K562 (cell line): Measurements from ENCODE around the gene LIX1. TPM values are rescaled to one million over a fixed set of nuclear protein-coding genes. Genes with fewer than 3 reads are reported as not detected.

Experiments
- ATAC-seq: fragments of 200-7000 bp; cut with Tn5 transposase; 3 replicates; pipeline ENCODE4 v1.9.1; 2020; ENCODE audit warnings: moderate library complexity
- BruUV-seq: library from RNA; stranded (reverse); fragments of 400-500 nt; replicated peaks from 2 replicates; lab custom pipeline; 2021; lab: Mats Ljungman, UMichigan
- CTCF ChIA-PET: fragments of 300-600 bp; formaldehyde crosslinking; extraction: SDS; loops from one replicate; lab custom pipeline; 2021; ENCODE audit warnings: low intra/inter-chr PET ratio; lab: Yijun Ruan, JAX
- POLR2A ChIA-PET: fragments of 300-600, 350-650 bp; sonication (Branson Sonifier 250); formaldehyde crosslinking; extraction: SDS; loops from one replicate; lab custom pipeline; 2021; ENCODE audit warnings: antibody characterized with exemption, inconsistent platforms; lab: Yijun Ruan, JAX
- DNase-seq, 4 experiments: peaks; one replicate each; pipeline versions ENCODE4 v3.0.0 to v3.0.0-alpha.2; 2011 to 2018; ENCODE audit warnings: low spot score in 3 of 4, mixed read lengths in 3 of 4; ENCODE audit errors: extremely low read depth in 1 of 4
- FAIRE-seq: peaks from 2 replicates; lab custom pipeline; 2011; peaks lifted over from hg19 to GRCh38; lab: Jason Lieb, UNC
- H2AFZ ChIP-seq: 2 replicates; pipeline ENCODE4 v1.6.0; 2011; ENCODE audit warnings: low read depth, low read length, control low read depth, inconsistent platforms
- H3K27ac ChIP-seq: fragments of 200-600 bp; 3 replicates; pipeline ENCODE4 v1.8.0; 2011; ENCODE audit warnings: low read depth, mild to moderate bottlenecking, control low read depth, inconsistent platforms, low read length, moderate library complexity, mixed read lengths; ENCODE audit errors: extremely low read depth
- H3K27me3 ChIP-seq, 2 experiments: fragments of 300-600 bp in 1 of 2; 2 replicates in 1 of 2; 3 replicates in 1 of 2; pipeline versions ENCODE4 v1.6.0 to v1.8.0; 2011; ENCODE audit warnings: inconsistent platforms in 2 of 2, low read length in 2 of 2, mild to moderate bottlenecking in 1 of 2, mixed read lengths in 1 of 2, moderate library complexity in 1 of 2; ENCODE audit not compliant: control insufficient read depth in 2 of 2, insufficient read depth in 2 of 2
- H3K36me3 ChIP-seq: fragments of 300-600 bp; 3 replicates; pipeline ENCODE4 v1.8.0; 2011; ENCODE audit warnings: mild to moderate bottlenecking, low read length, inconsistent platforms; ENCODE audit not compliant: control insufficient read depth, insufficient read depth
- H3K4me1 ChIP-seq, 2 experiments: fragments of 200-600 bp in 1 of 2; replicated peaks in 1 of 2; 2 replicates in 1 of 2; 3 replicates in 1 of 2; pipeline versions ENCODE4 v1.5.1 to v1.8.0; 2011; ENCODE audit warnings: inconsistent platforms in 2 of 2, low read length in 2 of 2, mild to moderate bottlenecking in 1 of 2, mixed read lengths in 1 of 2, moderate library complexity in 1 of 2; ENCODE audit not compliant: control insufficient read depth in 2 of 2, insufficient read depth in 2 of 2
- H3K4me2 ChIP-seq: 2 replicates; pipeline ENCODE4 v1.6.1; 2011; ENCODE audit warnings: low read length, control low read depth, inconsistent platforms, mixed read lengths; ENCODE audit not compliant: insufficient read depth
- H3K4me3 ChIP-seq: fragments of 200-600 bp; sonication (generic), shearing (Covaris generic); 2 replicates; pipeline ENCODE4 v1.5.1; 2016; ENCODE audit warnings: control low read depth, inconsistent platforms
- H3K79me2 ChIP-seq: fragments of 200-600 bp; 3 replicates; pipeline ENCODE4 v1.8.0; 2011; ENCODE audit warnings: low read length, inconsistent platforms; ENCODE audit not compliant: control insufficient read depth, insufficient read depth
- H3K9ac ChIP-seq, 2 experiments: 2 replicates each; pipeline versions ENCODE4 v1.6.0 to v1.6.1; 2011; ENCODE audit warnings: low read depth in 2 of 2, low read length in 2 of 2, control low read depth in 1 of 2, inconsistent platforms in 1 of 2, mild to moderate bottlenecking in 1 of 2, mixed read lengths in 1 of 2; ENCODE audit not compliant: insufficient read depth in 1 of 2
- H3K9me1 ChIP-seq: one replicate; pipeline ENCODE4 v1.6.0; 2011; ENCODE audit warnings: inconsistent platforms, mild to moderate bottlenecking, low read length, moderate library complexity; ENCODE audit not compliant: control insufficient read depth, insufficient read depth
- H3K9me3 ChIP-seq: replicated peaks from 2 replicates; pipeline ENCODE4 v1.5.1; 2011; ENCODE audit warnings: low read depth, low read length, inconsistent platforms; ENCODE audit not compliant: control insufficient read depth, insufficient read depth
- H4K20me1 ChIP-seq: replicated peaks from 2 replicates; pipeline ENCODE4 v1.6.1; 2011; ENCODE audit warnings: low read length, inconsistent platforms, mixed read lengths; ENCODE audit not compliant: control insufficient read depth, insufficient read depth
- KAT8 ChIP-seq: fragments of 450-650 bp; IDR thresholded peaks from 2 replicates; pipeline ENCODE4 v1.6.1; 2016; ENCODE audit warnings: low read depth, mild to moderate bottlenecking
- MAFF ChIP-seq: IDR thresholded peaks from 2 replicates; pipeline ENCODE4 v1.6.1; 2012; ENCODE audit warnings: low read length, improper control_type of control experiment
- NFIX ChIP-seq: fragments of 250-450 bp; sonication (Bioruptor Pico); IDR thresholded peaks from 2 replicates; pipeline ENCODE4 v1.4.0; 2020; ENCODE audit warnings: low read depth, mild to moderate bottlenecking, moderate library complexity
- PRMT5 ChIP-seq: sonication (generic); formaldehyde crosslinking; IDR thresholded peaks from 2 replicates; pipeline ENCODE4 v1.5.0; 2020; ENCODE audit warnings: missing genetic modification reagents
- SETDB1 ChIP-seq: IDR thresholded peaks from one replicate; pipeline ENCODE4 v1.6.1; 2012; ENCODE audit warnings: low read length, control low read depth, inconsistent platforms
- SMARCA5 ChIP-seq: fragments of 450-650 bp; IDR thresholded peaks from 2 replicates; pipeline ENCODE4 v1.6.1; 2016
- ZNF507 ChIP-seq: conservative IDR thresholded peaks from 2 replicates; pipeline ENCODE4 v1.6.1; 2017; ENCODE audit warnings: missing genetic modification characterization, missing compliant biosample characterization
- WGBS: fragments of 100-300 bp; shearing (Covaris generic); methylation state at CpG from one replicate; pipeline ENCODE4 v1.1.6; 2016; ENCODE audit warnings: low coverage, mixed read lengths; ENCODE audit not compliant: insufficient coverage; ENCODE audit errors: missing lambda C conversion rate; 5-methylcytosine and 5-hydroxymethylcytosine counted together
- in situ Hi-C: fragments of 300-500 bp; cut with MboI; formaldehyde crosslinking; loops from 4 replicates; pipeline ENCODE4 v1.15.0; 2018; ENCODE audit warnings: inconsistent platforms, mixed read lengths
- intact Hi-C: fragments of 100-400 bp; cut with micrococcal nuclease; formaldehyde crosslinking; loops from 2 replicates; pipeline ENCODE4 v1.14.2; 2022
- polyA plus RNA-seq, 8 experiments: library from polyadenylated mRNA; depleted of rRNA in 4 of 8; stranded (reverse) in 5 of 8; unstranded in 3 of 8; fragments of >200 nt; fragmentation: Nextera tagmentation in 2 of 8; fragmentation: Illumina TruSeq in 1 of 8; extraction: Ambion mirVana in 2 of 8; extraction: Trizol in 1 of 8; gene quantifications; 2 replicates each; pipeline versions ENCODE4 v1.2.1 to v1.2.3, GENCODE V29; 2011 to 2014; ENCODE audit warnings: inconsistent platforms in 1 of 8, missing spikeins in 1 of 8
- total RNA-seq, 7 experiments: library from RNA; depleted of rRNA in 6 of 7; stranded (reverse); fragments of >200 nt in 6 of 7; fragmentation: Illumina TruSeq in 2 of 7; extraction: Trizol in 2 of 7; gene quantifications; 2 replicates each; pipeline versions ENCODE4 v1.2.1 to v1.2.3, GENCODE V29; 2011 to 2021; ENCODE audit warnings: low replicate concordance in 1 of 7
- TF ChIP-seq, protein P1 (sequence below): conservative IDR thresholded peaks from 2 replicates; pipeline ENCODE4 v1.6.1; 2011; ENCODE audit warnings: low read depth, mild to moderate bottlenecking, low read length; ENCODE audit not compliant: control insufficient read depth
- TF ChIP-seq, protein P2 (sequence below): fragments of 450-650 bp; IDR thresholded peaks from 2 replicates; pipeline ENCODE4 v1.6.1; 2017; ENCODE audit warnings: antibody characterized with exemption
- TF ChIP-seq, protein P3 (sequence below), 3 experiments: fragments of 200-800 bp in 1 of 3; fragments of 250-450 bp in 1 of 3; fragments of 450-650 bp in 1 of 3; sonication (Bioruptor Pico) in 1 of 3; sonication (Bioruptor generic) in 1 of 3; formaldehyde crosslinking in 1 of 3; IDR thresholded peaks; 2 replicates each; pipeline versions ENCODE4 v1.6.1 to v1.8.0; 2016 to 2022; ENCODE audit warnings: mild to moderate bottlenecking in 2 of 3, missing genetic modification characterization in 2 of 3, missing compliant biosample characterization in 1 of 3, moderate library complexity in 1 of 3
- TF ChIP-seq, protein P4 (sequence below): fragments of 450-650 bp; formaldehyde crosslinking; IDR thresholded peaks from 2 replicates; pipeline ENCODE4 v1.4.0; 2020; ENCODE audit warnings: mild to moderate bottlenecking, moderate library complexity
- TF ChIP-seq, protein P5 (sequence below): sonication (generic); formaldehyde crosslinking; IDR thresholded peaks from 2 replicates; pipeline ENCODE4 v1.8.0; 2023; ENCODE audit warnings: mild to moderate bottlenecking, missing genetic modification reagents

Gene LIX1
- total and polyA plus RNA-seq, 9 of the 15 experiments (the other 6 are each of a cell fraction or from before 2014, with no cell fraction given): 0.01 to 0.18 TPM; not detected in 7

DNA sequence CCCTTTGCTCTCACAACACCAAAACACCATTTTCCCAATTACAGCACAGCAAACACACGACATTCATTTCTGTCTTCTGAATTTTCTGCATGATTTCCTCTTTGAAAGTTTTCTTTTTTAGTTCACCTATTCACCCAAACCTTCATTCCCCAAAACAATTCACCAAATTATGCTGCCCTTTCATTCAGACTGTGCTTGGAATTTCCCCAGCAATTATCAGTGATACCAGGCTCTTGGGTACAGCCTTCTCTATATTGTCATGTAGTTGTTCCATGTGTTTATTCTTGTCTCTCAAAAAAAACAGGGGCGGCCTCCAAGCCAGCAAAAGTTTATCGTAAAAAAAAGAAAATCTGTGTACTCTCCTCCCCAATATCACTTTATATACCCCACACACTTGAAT lies 9.0 kb upstream of the LIX1 start:
- H3K9me1 ChIP-seq: no peaks in the 10 kb centered on the region
- H3K4me2 ChIP-seq: no peak overlapping the region
- intact Hi-C loops: no loop called here
- H3K36me3 ChIP-seq: no peaks in the 10 kb centered on the region
- H3K4me1 ChIP-seq: no peaks in the 10 kb centered on the region; a peak in 1 of 5 replicates
- DNase-seq: no peak
- FAIRE-seq: no peak
- no peaks in the 10 kb centered on the region for H3K27me3 ChIP-seq
- H3K79me2 ChIP-seq: no peaks in the 10 kb centered on the region
- no peaks in the 10 kb centered on the region for H3K9me3 ChIP-seq
- POLR2A ChIA-PET: interaction anchor here (0.9 kb wide), 1 partner anchor 17 kb away, joined by 3 read pairs; no protein-coding TSS in a partner anchor
- in situ Hi-C loops: loop anchor here (5.0 kb wide), 1 partner anchor 139 kb away; no protein-coding TSS in a partner anchor
- no TSS peak for BruUV-seq
- no peak overlapping the region for H2AFZ ChIP-seq
- H3K9ac ChIP-seq: no peak overlapping the region
- no peak overlapping the region for H3K4me3 ChIP-seq
- ATAC-seq: no peak
- H3K27ac ChIP-seq: no peak overlapping the region
- 53% methylated on average over 3 of the region's 3 CpGs for WGBS
- CTCF ChIA-PET: no interaction called here
- H4K20me1 ChIP-seq: no peaks in the 10 kb centered on the region
- TF ChIP-seq SETDB1 (no peak), ZNF507 (tag) (no peak), MAFF (no peak), SMARCA5 (no peak), NFIX (CRISPR knock-in tag) (no peak), PRMT5 (CRISPR knock-in tag) (no peak), KAT8 (no peak)
- TF ChIP-seq, protein P1, sequence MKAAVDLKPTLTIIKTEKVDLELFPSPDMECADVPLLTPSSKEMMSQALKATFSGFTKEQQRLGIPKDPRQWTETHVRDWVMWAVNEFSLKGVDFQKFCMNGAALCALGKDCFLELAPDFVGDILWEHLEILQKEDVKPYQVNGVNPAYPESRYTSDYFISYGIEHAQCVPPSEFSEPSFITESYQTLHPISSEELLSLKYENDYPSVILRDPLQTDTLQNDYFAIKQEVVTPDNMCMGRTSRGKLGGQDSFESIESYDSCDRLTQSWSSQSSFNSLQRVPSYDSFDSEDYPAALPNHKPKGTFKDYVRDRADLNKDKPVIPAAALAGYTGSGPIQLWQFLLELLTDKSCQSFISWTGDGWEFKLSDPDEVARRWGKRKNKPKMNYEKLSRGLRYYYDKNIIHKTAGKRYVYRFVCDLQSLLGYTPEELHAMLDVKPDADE: no peak
- TF ChIP-seq, protein P2, sequence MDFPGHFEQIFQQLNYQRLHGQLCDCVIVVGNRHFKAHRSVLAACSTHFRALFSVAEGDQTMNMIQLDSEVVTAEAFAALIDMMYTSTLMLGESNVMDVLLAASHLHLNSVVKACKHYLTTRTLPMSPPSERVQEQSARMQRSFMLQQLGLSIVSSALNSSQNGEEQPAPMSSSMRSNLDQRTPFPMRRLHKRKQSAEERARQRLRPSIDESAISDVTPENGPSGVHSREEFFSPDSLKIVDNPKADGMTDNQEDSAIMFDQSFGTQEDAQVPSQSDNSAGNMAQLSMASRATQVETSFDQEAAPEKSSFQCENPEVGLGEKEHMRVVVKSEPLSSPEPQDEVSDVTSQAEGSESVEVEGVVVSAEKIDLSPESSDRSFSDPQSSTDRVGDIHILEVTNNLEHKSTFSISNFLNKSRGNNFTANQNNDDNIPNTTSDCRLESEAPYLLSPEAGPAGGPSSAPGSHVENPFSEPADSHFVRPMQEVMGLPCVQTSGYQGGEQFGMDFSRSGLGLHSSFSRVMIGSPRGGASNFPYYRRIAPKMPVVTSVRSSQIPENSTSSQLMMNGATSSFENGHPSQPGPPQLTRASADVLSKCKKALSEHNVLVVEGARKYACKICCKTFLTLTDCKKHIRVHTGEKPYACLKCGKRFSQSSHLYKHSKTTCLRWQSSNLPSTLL: no peak
- TF ChIP-seq, protein P3, sequence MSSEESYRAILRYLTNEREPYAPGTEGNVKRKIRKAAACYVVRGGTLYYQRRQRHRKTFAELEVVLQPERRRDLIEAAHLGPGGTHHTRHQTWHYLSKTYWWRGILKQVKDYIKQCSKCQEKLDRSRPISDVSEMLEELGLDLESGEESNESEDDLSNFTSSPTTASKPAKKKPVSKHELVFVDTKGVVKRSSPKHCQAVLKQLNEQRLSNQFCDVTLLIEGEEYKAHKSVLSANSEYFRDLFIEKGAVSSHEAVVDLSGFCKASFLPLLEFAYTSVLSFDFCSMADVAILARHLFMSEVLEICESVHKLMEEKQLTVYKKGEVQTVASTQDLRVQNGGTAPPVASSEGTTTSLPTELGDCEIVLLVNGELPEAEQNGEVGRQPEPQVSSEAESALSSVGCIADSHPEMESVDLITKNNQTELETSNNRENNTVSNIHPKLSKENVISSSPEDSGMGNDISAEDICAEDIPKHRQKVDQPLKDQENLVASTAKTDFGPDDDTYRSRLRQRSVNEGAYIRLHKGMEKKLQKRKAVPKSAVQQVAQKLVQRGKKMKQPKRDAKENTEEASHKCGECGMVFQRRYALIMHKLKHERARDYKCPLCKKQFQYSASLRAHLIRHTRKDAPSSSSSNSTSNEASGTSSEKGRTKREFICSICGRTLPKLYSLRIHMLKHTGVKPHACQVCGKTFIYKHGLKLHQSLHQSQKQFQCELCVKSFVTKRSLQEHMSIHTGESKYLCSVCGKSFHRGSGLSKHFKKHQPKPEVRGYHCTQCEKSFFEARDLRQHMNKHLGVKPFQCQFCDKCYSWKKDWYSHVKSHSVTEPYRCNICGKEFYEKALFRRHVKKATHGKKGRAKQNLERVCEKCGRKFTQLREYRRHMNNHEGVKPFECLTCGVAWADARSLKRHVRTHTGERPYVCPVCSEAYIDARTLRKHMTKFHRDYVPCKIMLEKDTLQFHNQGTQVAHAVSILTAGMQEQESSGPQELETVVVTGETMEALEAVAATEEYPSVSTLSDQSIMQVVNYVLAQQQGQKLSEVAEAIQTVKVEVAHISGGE (CRISPR knock-in tag; IDR thresholded peaks at IDR 0.05): no peak
- TF ChIP-seq, protein P4, sequence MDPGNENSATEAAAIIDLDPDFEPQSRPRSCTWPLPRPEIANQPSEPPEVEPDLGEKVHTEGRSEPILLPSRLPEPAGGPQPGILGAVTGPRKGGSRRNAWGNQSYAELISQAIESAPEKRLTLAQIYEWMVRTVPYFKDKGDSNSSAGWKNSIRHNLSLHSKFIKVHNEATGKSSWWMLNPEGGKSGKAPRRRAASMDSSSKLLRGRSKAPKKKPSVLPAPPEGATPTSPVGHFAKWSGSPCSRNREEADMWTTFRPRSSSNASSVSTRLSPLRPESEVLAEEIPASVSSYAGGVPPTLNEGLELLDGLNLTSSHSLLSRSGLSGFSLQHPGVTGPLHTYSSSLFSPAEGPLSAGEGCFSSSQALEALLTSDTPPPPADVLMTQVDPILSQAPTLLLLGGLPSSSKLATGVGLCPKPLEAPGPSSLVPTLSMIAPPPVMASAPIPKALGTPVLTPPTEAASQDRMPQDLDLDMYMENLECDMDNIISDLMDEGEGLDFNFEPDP (CRISPR knock-in tag): no peak
- TF ChIP-seq, protein P5, sequence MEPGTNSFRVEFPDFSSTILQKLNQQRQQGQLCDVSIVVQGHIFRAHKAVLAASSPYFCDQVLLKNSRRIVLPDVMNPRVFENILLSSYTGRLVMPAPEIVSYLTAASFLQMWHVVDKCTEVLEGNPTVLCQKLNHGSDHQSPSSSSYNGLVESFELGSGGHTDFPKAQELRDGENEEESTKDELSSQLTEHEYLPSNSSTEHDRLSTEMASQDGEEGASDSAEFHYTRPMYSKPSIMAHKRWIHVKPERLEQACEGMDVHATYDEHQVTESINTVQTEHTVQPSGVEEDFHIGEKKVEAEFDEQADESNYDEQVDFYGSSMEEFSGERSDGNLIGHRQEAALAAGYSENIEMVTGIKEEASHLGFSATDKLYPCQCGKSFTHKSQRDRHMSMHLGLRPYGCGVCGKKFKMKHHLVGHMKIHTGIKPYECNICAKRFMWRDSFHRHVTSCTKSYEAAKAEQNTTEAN (CRISPR knock-in tag): no peak
